Smooth muscle cell (in vitro differentiated cells): ENCODE data around the gene COL16A1. TPM values are rescaled to one million over a fixed set of nuclear protein-coding genes. Genes with fewer than 3 reads are reported as not detected.

Experiments
- DNase-seq: peaks from one replicate; lab custom pipeline; 2025; ENCODE audit not compliant: unreplicated experiment; lab: John Stamatoyannopoulos, UW
- H2AFZ ChIP-seq: fragments of 200-600 bp; sonication (generic); 2 replicates; pipeline ENCODE4 v1.6.0; 2016; ENCODE audit warnings: antibody characterized with exemption, low read depth, mild to moderate bottlenecking
- H3F3A ChIP-seq: fragments of 200-600 bp; sonication (generic); 2 replicates; pipeline ENCODE4 v1.6.0; 2017; ENCODE audit warnings: antibody characterized with exemption, low read depth
- H3K27ac ChIP-seq: fragments of 200-600 bp; sonication (generic); 2 replicates; pipeline ENCODE4 v1.5.1; 2016; ENCODE audit warnings: low read depth, mild to moderate bottlenecking
- H3K27me3 ChIP-seq: fragments of 200-600 bp; sonication (generic); 2 replicates; pipeline ENCODE4 v1.6.1; 2016; ENCODE audit warnings: low read depth, mild to moderate bottlenecking
- H3K36me3 ChIP-seq: fragments of 200-600 bp; sonication (generic); 2 replicates; pipeline ENCODE4 v1.5.1; 2016; ENCODE audit warnings: low read depth
- H3K4me1 ChIP-seq: fragments of 200-600 bp; sonication (generic); 2 replicates; pipeline ENCODE4 v1.5.1; 2016; ENCODE audit warnings: low read depth
- H3K4me2 ChIP-seq: fragments of 200-600 bp; sonication (generic); 2 replicates; pipeline ENCODE4 v1.6.0; 2016; ENCODE audit warnings: mild to moderate bottlenecking
- H3K4me3 ChIP-seq: fragments of 200-600 bp; sonication (generic); 2 replicates; pipeline ENCODE4 v1.5.1; 2016; ENCODE audit warnings: mild to moderate bottlenecking
- H3K79me2 ChIP-seq: fragments of 200-600 bp; sonication (generic); 2 replicates; pipeline ENCODE4 v1.6.0; 2016; ENCODE audit warnings: low read depth, mild to moderate bottlenecking
- H3K9ac ChIP-seq: fragments of 200-600 bp; sonication (generic); 2 replicates; pipeline ENCODE4 v1.6.0; 2016; ENCODE audit warnings: low read depth
- H3K9me3 ChIP-seq: fragments of 200-600 bp; sonication (generic); replicated peaks from 2 replicates; pipeline ENCODE4 v1.5.1; 2016; ENCODE audit warnings: low read depth
- H4K20me1 ChIP-seq: fragments of 200-600 bp; sonication (generic); 2 replicates; pipeline ENCODE4 v1.6.0; 2016; ENCODE audit warnings: low read depth
- CTCF ChIP-seq: fragments of 200-600 bp; sonication (generic); IDR thresholded peaks from 2 replicates; pipeline ENCODE4 v1.5.1; 2017; ENCODE audit warnings: borderline replicate concordance, mild to moderate bottlenecking, antibody characterized with exemption; ENCODE audit not compliant: insufficient read depth, poor library complexity, severe bottlenecking
- WGBS: methylation state at CpG from one replicate; pipeline ENCODE4 v1.1.7; 2016; ENCODE audit warnings: low lambda C conversion rate; 5-methylcytosine and 5-hydroxymethylcytosine counted together
- polyA plus RNA-seq: library from polyadenylated mRNA; unstranded; fragments of >200 nt; fragmentation: Nextera tagmentation; extraction: Ambion mirVana; gene quantifications from 2 replicates; pipeline ENCODE4 v1.2.1, GENCODE V29; 2016
- total RNA-seq: library from RNA; depleted of rRNA; stranded (reverse); fragments of >200 nt; gene quantifications from 2 replicates; pipeline ENCODE4 v1.2.3, GENCODE V29; 2014

Gene COL16A1
- total and polyA plus RNA-seq, 2 experiments from 2014 or later, result 67.3 to 152 TPM

DNA sequence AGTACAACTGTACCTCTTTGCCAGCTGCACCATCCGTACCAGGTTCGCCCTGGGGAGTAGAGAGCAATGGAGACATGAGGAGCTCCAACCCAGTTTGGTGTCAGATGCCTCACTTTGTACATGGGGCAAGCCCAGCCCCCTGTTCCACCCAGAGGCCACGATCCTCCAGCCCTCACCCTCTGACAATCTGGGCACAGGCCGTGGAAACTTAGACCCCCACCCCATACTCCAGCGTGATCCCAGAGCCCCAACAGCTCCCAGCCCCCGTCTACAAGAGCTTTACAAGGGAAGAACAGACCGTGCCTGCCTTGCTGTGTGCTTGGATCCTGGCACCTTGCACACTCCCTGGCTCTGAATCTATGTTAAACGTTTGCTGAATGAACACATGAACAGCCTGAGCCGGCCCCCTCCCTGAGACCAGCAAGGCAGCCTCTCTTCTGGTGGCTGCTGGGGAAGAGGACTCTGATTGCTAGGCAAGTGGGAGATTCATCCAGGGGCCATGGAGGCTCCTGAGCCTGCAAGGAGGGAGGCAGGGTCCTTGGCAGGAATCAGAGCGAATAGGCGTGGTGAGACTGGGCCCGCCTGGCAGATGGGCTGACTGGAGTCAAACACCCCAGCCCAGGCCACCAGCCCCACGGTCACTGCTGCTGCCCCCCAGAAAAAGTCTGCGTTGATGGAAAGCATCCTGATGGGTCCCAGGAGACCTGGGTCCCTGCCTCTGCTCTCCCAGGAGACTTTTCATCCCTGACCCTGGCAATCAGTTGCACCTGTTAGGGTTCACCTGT is 46.6 kb downstream of the COL16A1 start:
- Histone ChIP-seq H3K4me1 (no peaks in the 10 kb centered on the region), H4K20me1 (no peaks in the 10 kb centered on the region), H3K27me3 (no peaks in the 10 kb centered on the region), H3K9me3 (no peaks in the 10 kb centered on the region), H3K4me3 (no peak overlapping the region), H3F3A (peaks cover 13% of the 10 kb centered on the region), H3K27ac (no peak overlapping the region), H3K4me2 (no peak overlapping the region), H2AFZ (no peak overlapping the region), H3K36me3 (no peaks in the 10 kb centered on the region), H3K9ac (no peak overlapping the region), H3K79me2 (no peaks in the 10 kb centered on the region)
- WGBS, result 92% methylated on average over 14 of the region's 14 CpGs
- DNase-seq, result no peak
- no peak for TF ChIP-seq CTCF

GRCh38 chr1:31655756-31656155 is 48.1 kb downstream of the COL16A1 start:
- no peaks in the 10 kb centered on the region for H3K79me2 ChIP-seq
- H3K4me2 ChIP-seq, result no peak overlapping the region
- H3K27ac ChIP-seq, result no peak overlapping the region
- no peak for DNase-seq
- no peak overlapping the region for H3K4me3 ChIP-seq
- no peak overlapping the region for H2AFZ ChIP-seq
- TF ChIP-seq CTCF, result no peak
- H3F3A ChIP-seq, result peaks cover 24% of the 10 kb centered on the region
- no peaks in the 10 kb centered on the region for H4K20me1 ChIP-seq
- no peak overlapping the region for H3K9ac ChIP-seq
- 90% methylated on average over 4 of the region's 4 CpGs for WGBS
- no peaks in the 10 kb centered on the region for H3K4me1 ChIP-seq
- H3K36me3 ChIP-seq, result no peaks in the 10 kb centered on the region
- H3K27me3 ChIP-seq, result no peaks in the 10 kb centered on the region
- H3K9me3 ChIP-seq, result no peaks in the 10 kb centered on the region

DNA sequence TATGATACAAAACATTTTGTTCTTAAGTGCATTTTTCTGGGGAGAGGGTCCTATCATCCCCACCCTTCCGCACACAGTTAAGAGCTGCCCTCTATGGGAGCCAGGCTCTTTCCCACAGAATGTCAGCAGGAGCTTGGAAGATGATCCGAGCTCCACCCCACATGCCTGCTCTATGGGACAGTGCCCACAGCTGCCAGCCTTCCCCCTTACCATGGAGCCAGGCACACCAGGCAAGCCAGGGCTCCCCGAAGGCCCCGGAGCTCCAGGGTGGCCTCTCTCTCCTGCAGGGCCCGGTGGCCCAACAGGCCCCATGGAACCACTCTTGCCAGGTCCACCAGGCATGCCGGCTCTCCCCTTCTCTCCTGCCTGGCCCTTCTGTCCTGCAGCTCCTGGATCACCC is 48.7 kb downstream of the COL16A1 start:
- Histone ChIP-seq H2AFZ (no peak overlapping the region), H3K9ac (no peak overlapping the region), H3K4me3 (no peak overlapping the region), H3K9me3 (no peaks in the 10 kb centered on the region), H3K4me1 (no peaks in the 10 kb centered on the region), H3K27ac (no peak overlapping the region), H4K20me1 (no peaks in the 10 kb centered on the region), H3F3A (peaks cover 24% of the 10 kb centered on the region), H3K79me2 (no peaks in the 10 kb centered on the region), H3K4me2 (no peak overlapping the region), H3K27me3 (no peaks in the 10 kb centered on the region), H3K36me3 (no peaks in the 10 kb centered on the region)
- TF ChIP-seq CTCF, result no peak
- no peak for DNase-seq
- WGBS, result 99% methylated on average over 6 of the region's 6 CpGs

GRCh38 chr1:31654474-31654776 is 49.4 kb downstream of the COL16A1 start:
- H3F3A ChIP-seq, result peaks cover 28% of the 10 kb centered on the region
- no peak overlapping the region for H3K4me3 ChIP-seq
- no peak overlapping the region for H3K9ac ChIP-seq
- no peaks in the 10 kb centered on the region for H3K79me2 ChIP-seq
- no peaks in the 10 kb centered on the region for H4K20me1 ChIP-seq
- DNase-seq, result no peak
- no peaks in the 10 kb centered on the region for H3K4me1 ChIP-seq
- no peaks in the 10 kb centered on the region for H3K36me3 ChIP-seq
- WGBS, result 95% methylated on average over 5 of the region's 5 CpGs
- no peaks in the 10 kb centered on the region for H3K9me3 ChIP-seq
- no peak for TF ChIP-seq CTCF
- no peak overlapping the region for H2AFZ ChIP-seq
- H3K27ac ChIP-seq, result no peak overlapping the region
- no peaks in the 10 kb centered on the region for H3K27me3 ChIP-seq
- no peak overlapping the region for H3K4me2 ChIP-seq
